Measurements from ENCODE around the gene OVCH1.

DNA sequence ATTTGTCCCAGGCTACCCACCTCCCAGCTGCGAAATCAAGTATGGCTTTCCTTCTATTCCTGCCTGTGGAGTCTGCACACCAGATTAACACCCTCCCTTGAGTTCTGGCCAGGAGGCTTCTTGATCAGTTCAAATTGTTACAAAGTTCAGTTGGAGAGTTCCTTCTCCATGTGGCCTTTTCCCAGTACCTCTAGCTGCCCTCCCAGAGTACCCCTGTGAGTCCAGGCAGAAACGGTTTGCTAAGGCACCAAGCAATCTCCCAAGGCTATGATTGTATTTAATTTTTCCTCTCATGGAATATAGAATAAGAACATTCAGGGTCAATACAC, 66.8 kb downstream of the OVCH1 start:
- TF ChIP-seq, protein P1, sequence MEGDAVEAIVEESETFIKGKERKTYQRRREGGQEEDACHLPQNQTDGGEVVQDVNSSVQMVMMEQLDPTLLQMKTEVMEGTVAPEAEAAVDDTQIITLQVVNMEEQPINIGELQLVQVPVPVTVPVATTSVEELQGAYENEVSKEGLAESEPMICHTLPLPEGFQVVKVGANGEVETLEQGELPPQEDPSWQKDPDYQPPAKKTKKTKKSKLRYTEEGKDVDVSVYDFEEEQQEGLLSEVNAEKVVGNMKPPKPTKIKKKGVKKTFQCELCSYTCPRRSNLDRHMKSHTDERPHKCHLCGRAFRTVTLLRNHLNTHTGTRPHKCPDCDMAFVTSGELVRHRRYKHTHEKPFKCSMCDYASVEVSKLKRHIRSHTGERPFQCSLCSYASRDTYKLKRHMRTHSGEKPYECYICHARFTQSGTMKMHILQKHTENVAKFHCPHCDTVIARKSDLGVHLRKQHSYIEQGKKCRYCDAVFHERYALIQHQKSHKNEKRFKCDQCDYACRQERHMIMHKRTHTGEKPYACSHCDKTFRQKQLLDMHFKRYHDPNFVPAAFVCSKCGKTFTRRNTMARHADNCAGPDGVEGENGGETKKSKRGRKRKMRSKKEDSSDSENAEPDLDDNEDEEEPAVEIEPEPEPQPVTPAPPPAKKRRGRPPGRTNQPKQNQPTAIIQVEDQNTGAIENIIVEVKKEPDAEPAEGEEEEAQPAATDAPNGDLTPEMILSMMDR (IDR thresholded peaks at IDR 0.05) = no peak
- TF ChIP-seq POLR2AphosphoS5 (IDR thresholded peaks at IDR 0.05) = no peak
